Liver (tissue), 9 donors: ENCODE measurements around the gene THAP10. TPM values are rescaled to one million over a fixed set of nuclear protein-coding genes. Genes with fewer than 3 reads are reported as not detected.

ENCODE experiments used
- DNase-seq: peaks from one replicate; pipeline ENCODE4 v3.0.0-alpha.2; 2017; ENCODE audit warnings: low spot score
- H3K27ac ChIP-seq, 2 donors: one replicate each; pipeline ENCODE4 v1.7.0; 2013; ENCODE audit warnings: inconsistent platforms in 2 of 2, low read length in 2 of 2, control low read depth in 1 of 2, low read depth in 1 of 2, mild to moderate bottlenecking in 1 of 2
- H3K27me3 ChIP-seq, 4 donors: one replicate each; pipeline versions ENCODE4 v1.6.1 to v1.7.0; 2013; ENCODE audit warnings: low read length in 3 of 4, inconsistent platforms in 1 of 4, mild to moderate bottlenecking in 1 of 4, moderate library complexity in 1 of 4; ENCODE audit not compliant: control insufficient read depth in 4 of 4, insufficient read depth in 4 of 4
- H3K36me3 ChIP-seq, 4 donors: one replicate each; pipeline versions ENCODE4 v1.6.1 to v1.7.0; 2013; ENCODE audit warnings: low read length in 3 of 4, mild to moderate bottlenecking in 3 of 4, low read depth in 1 of 4, moderate library complexity in 1 of 4; ENCODE audit not compliant: control insufficient read depth in 4 of 4, insufficient read depth in 3 of 4
- H3K4me1 ChIP-seq, 4 donors: one replicate each; pipeline versions ENCODE4 v1.6.1 to v1.7.0; 2013; ENCODE audit warnings: low read length in 3 of 4, mild to moderate bottlenecking in 3 of 4, moderate library complexity in 1 of 4; ENCODE audit not compliant: control insufficient read depth in 4 of 4, insufficient read depth in 4 of 4
- H3K4me3 ChIP-seq, 3 donors: one replicate each; pipeline versions ENCODE4 v1.6.1 to v1.7.0; 2013; ENCODE audit warnings: low read length in 3 of 3, control low read depth in 1 of 3, low read depth in 1 of 3, mild to moderate bottlenecking in 1 of 3
- H3K9ac ChIP-seq, 2 donors: one replicate each; pipeline ENCODE4 v1.7.0; 2013; ENCODE audit warnings: low read length in 2 of 2, mild to moderate bottlenecking in 2 of 2, moderate library complexity in 2 of 2, control low read depth in 1 of 2, low read depth in 1 of 2
- H3K9me3 ChIP-seq, 4 donors: one replicate each; pipeline versions ENCODE4 v1.6.1 to v1.7.0; 2013; ENCODE audit warnings: low read length in 3 of 4; ENCODE audit not compliant: control insufficient read depth in 4 of 4
- CTCF ChIP-seq: fragments of 150-350 bp; IDR thresholded peaks from 2 replicates; pipeline ENCODE4 v1.5.1; 2017; ENCODE audit warnings: improper control_type of control experiment, low read depth, low read length; ENCODE audit not compliant: missing input control
- EGR1 ChIP-seq, 2 donors: IDR thresholded peaks; 2 replicates each; pipeline ENCODE4 v1.6.1; 2016 to 2018; ENCODE audit warnings: antibody characterized with exemption in 2 of 2, low read depth in 2 of 2
- FOXA1 ChIP-seq: IDR thresholded peaks from 2 replicates; pipeline ENCODE4 v1.6.1; 2016; ENCODE audit warnings: antibody characterized with exemption
- FOXA2 ChIP-seq: IDR thresholded peaks from 2 replicates; pipeline ENCODE4 v1.6.1; 2016; ENCODE audit warnings: antibody characterized with exemption
- GABPA ChIP-seq, 2 donors: IDR thresholded peaks in 1 of 2; conservative IDR thresholded peaks in 1 of 2; 2 replicates each; pipeline ENCODE4 v1.6.1; 2016; ENCODE audit warnings: antibody characterized with exemption in 2 of 2, mild to moderate bottlenecking in 1 of 2, moderate library complexity in 1 of 2
- HNF4A ChIP-seq, 2 donors: conservative IDR thresholded peaks; 2 replicates each; pipeline ENCODE4 v1.6.1; 2016; ENCODE audit warnings: antibody characterized with exemption in 2 of 2, mild to moderate bottlenecking in 2 of 2
- HNF4G ChIP-seq: IDR thresholded peaks from 2 replicates; pipeline ENCODE4 v1.6.1; 2016; ENCODE audit warnings: antibody characterized with exemption
- JUND ChIP-seq, 2 donors: IDR thresholded peaks; 2 replicates each; pipeline ENCODE4 v1.6.1; 2016; ENCODE audit warnings: antibody characterized with exemption in 2 of 2
- MAX ChIP-seq: IDR thresholded peaks from 2 replicates; pipeline ENCODE4 v1.6.1; 2016; ENCODE audit warnings: antibody characterized with exemption
- NR2F2 ChIP-seq: IDR thresholded peaks from 2 replicates; pipeline ENCODE4 v1.6.1; 2016; ENCODE audit warnings: antibody characterized with exemption
- RAD21 ChIP-seq, 2 donors: IDR thresholded peaks; 2 replicates each; pipeline ENCODE4 v1.6.1; 2016; ENCODE audit warnings: antibody characterized with exemption in 2 of 2, mild to moderate bottlenecking in 2 of 2
- RXRA ChIP-seq, 2 donors: IDR thresholded peaks; 2 replicates each; pipeline ENCODE4 v1.6.1; 2017 to 2018; ENCODE audit warnings: antibody characterized with exemption in 2 of 2, mild to moderate bottlenecking in 1 of 2
- SP1 ChIP-seq: IDR thresholded peaks from 2 replicates; pipeline ENCODE4 v1.6.1; 2018; ENCODE audit warnings: antibody characterized with exemption, mild to moderate bottlenecking
- TAF1 ChIP-seq: conservative IDR thresholded peaks from 2 replicates; pipeline ENCODE4 v1.6.1; 2016; ENCODE audit warnings: antibody characterized with exemption, mild to moderate bottlenecking
- YY1 ChIP-seq: IDR thresholded peaks from 2 replicates; pipeline ENCODE4 v1.6.1; 2016; ENCODE audit warnings: antibody characterized with exemption, mild to moderate bottlenecking
- ZBTB33 ChIP-seq: IDR thresholded peaks from 2 replicates; pipeline ENCODE4 v1.6.1; 2016; ENCODE audit warnings: antibody characterized with exemption
- WGBS: extraction: QIAGEN DNeasy Blood & Tissue Kit; methylation state at CpG from one replicate; pipeline ENCODE4 v1.1.7; 2013; 5-methylcytosine and 5-hydroxymethylcytosine counted together
- polyA plus RNA-seq, 2 donors: library from polyadenylated mRNA; stranded (reverse) in 1 of 2; unstranded in 1 of 2; fragments of 200-250 nt in 1 of 2; fragments of >200 nt in 1 of 2; fragmentation: Nextera tagmentation in 1 of 2; extraction: Ambion mirVana in 1 of 2; gene quantifications; one replicate each; pipeline versions ENCODE4 v1.2.1 to v1.2.3, GENCODE V29; 2013 to 2015
- total RNA-seq, 2 donors: library from RNA; depleted of rRNA; stranded (reverse); fragments of >200 nt; gene quantifications; one replicate each; pipeline ENCODE4 v1.2.3, GENCODE V29; 2014
- TF ChIP-seq, protein P1 (sequence below): IDR thresholded peaks from 2 replicates; pipeline ENCODE4 v1.6.1; 2016; ENCODE audit warnings: antibody characterized with exemption, mild to moderate bottlenecking
- TF ChIP-seq, protein P2 (sequence below): IDR thresholded peaks from 2 replicates; pipeline ENCODE4 v1.6.1; 2016; ENCODE audit warnings: antibody characterized with exemption
- donor health status: healthy.
- donor health status: healthy.
- donor health status: healthy.
- donor health status: healthy.
- donor health status: healthy.

THAP10 gene
- total and polyA plus RNA-seq, 4 donors, result 0.42 to 0.87 (median 0.73) TPM

DNA sequence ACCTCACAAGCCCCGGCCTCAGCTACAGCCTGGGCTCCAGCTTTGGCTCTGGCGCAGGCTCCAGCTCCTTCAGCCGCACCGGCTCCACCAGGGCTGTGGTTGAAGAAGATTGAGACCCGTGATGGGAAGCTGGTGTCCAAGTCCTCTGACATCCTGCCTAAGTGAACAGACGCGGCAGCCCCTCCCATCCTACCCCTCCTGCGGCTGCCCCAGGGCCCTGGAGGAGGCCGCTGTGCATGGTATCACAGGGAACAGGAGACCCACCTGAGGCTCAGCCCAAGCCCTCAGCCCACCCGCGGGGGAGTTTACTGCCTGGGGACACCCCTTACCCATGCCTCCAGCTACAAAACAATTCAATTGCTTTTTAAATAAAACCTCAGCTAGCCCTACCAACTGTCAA is 32.2 kb downstream of the THAP10 start (continued):
- no peak for TF ChIP-seq ZBTB33
- no peak for TF ChIP-seq FOXA1
- TF ChIP-seq, protein P1, sequence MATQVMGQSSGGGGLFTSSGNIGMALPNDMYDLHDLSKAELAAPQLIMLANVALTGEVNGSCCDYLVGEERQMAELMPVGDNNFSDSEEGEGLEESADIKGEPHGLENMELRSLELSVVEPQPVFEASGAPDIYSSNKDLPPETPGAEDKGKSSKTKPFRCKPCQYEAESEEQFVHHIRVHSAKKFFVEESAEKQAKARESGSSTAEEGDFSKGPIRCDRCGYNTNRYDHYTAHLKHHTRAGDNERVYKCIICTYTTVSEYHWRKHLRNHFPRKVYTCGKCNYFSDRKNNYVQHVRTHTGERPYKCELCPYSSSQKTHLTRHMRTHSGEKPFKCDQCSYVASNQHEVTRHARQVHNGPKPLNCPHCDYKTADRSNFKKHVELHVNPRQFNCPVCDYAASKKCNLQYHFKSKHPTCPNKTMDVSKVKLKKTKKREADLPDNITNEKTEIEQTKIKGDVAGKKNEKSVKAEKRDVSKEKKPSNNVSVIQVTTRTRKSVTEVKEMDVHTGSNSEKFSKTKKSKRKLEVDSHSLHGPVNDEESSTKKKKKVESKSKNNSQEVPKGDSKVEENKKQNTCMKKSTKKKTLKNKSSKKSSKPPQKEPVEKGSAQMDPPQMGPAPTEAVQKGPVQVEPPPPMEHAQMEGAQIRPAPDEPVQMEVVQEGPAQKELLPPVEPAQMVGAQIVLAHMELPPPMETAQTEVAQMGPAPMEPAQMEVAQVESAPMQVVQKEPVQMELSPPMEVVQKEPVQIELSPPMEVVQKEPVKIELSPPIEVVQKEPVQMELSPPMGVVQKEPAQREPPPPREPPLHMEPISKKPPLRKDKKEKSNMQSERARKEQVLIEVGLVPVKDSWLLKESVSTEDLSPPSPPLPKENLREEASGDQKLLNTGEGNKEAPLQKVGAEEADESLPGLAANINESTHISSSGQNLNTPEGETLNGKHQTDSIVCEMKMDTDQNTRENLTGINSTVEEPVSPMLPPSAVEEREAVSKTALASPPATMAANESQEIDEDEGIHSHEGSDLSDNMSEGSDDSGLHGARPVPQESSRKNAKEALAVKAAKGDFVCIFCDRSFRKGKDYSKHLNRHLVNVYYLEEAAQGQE, result no peak

DNA sequence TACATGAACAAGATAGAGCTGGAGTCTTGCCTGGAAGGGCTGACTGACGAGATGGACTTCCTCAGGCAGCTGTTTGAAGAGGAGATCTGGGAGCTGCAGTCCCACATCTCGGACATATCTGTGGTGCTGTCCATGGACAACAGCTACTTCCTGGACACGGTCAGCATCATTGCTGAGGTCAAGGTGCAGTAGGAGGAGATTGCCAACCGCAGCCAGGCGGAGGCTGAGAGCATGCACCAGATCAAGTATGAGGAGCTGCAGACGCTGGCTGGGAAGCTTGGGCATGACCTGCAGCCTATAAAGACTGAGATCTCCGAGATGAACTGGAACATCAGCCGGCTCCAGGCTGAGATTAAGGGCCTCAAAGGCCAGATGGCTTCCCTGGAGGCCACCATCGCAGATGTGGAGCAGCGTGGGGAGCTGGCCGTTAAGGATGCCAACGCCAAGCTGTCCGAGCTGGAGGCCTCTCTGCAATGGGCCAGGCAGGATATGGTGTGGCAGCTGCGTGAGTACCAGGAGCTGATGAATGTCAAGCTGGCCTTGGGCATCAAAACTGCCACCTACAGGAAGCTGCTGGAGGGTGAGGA is 32.8 kb downstream of the THAP10 start:
- Histone ChIP-seq H3K27ac (no peak overlapping the region), H3K27me3 (no peaks in the 10 kb centered on the region), H3K9me3 (no peaks in the 10 kb centered on the region), H3K9ac (no peak overlapping the region), H3K36me3 (no peaks in the 10 kb centered on the region), H3K4me3 (no peak overlapping the region), H3K4me1 (peaks cover 0 to 3% (median 2%) of the 10 kb centered on the region in 4 donors)
- no peak for DNase-seq
- no peak for TF ChIP-seq JUND (IDR thresholded peaks at IDR 0.05)
- no peak for TF ChIP-seq HNF4G
- TF ChIP-seq HNF4A (conservative IDR thresholded peaks at IDR 0.05), result no peak
- TF ChIP-seq GABPA (IDR thresholded peaks at IDR 0.05 in 1 of 2, conservative IDR thresholded peaks at IDR 0.05 in 1 of 2), result no peak
- no peak for TF ChIP-seq CTCF
- no peak for TF ChIP-seq TAF1
- TF ChIP-seq FOXA1, result no peak
- no peak for TF ChIP-seq ZBTB33
- no peak for TF ChIP-seq MAX
- TF ChIP-seq YY1, result no peak
- TF ChIP-seq RXRA (IDR thresholded peaks at IDR 0.05), result no peak
- TF ChIP-seq, protein P2, sequence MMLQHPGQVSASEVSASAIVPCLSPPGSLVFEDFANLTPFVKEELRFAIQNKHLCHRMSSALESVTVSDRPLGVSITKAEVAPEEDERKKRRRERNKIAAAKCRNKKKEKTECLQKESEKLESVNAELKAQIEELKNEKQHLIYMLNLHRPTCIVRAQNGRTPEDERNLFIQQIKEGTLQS, result no peak
- no peak for TF ChIP-seq SP1
- TF ChIP-seq RAD21 (IDR thresholded peaks at IDR 0.05), result no peak
- no peak for TF ChIP-seq EGR1 (IDR thresholded peaks at IDR 0.05; ENCODE audit: low read depth in 2 of 2)
- no peak for TF ChIP-seq NR2F2
- no peak for TF ChIP-seq FOXA2
- TF ChIP-seq, protein P1, result no peak
- 80% methylated on average over 14 of the region's 14 CpGs for WGBS
